ENCODE measurements around the gene INHBE. TPM values are rescaled to one million over a fixed set of nuclear protein-coding genes. Genes with fewer than 3 reads are reported as not detected.
A peak's percentile ranks its signal among the peaks of the same experiment; 100 is the strongest.
"Not testable (repeated sequence)": the region's sequence is repeated elsewhere in the genome, so short reads cannot be mapped to it uniquely, and the experiment has no call there.

The INHBE gene
- total RNA-seq, 1 experiment from 2014 or later = 5.0 TPM

DNA sequence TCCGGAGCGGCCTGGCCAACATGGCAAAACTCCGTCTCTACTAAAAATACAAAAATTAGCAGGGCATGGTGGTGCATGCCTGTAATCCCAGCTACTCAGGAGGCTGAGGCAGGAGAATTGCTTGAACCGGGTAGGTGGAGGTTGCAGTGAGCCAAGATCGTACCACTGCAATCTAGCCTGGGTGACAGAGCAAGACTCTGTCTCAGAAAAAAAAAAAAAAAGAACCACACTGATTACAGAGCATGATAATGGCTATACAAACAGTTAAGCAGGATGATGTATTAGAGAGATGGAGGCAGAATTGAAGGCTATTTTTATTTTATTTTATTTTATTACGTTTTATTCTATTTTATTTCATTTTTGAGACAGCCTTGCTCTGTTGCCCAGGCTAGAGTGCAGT lies 10.8 kb upstream of the INHBE start:
- H3K4me1 Mint-ChIP-seq; ATAC-seq; H3K4me3 Mint-ChIP-seq; H3K27me3 Mint-ChIP-seq (ENCODE audit: low read depth); H3K36me3 Mint-ChIP-seq; DNase-seq (ENCODE audit: low spot score); H3K27ac Mint-ChIP-seq: not testable (repeated sequence)
- peaks cover 15% of the 10 kb centered on the region for H3K9me3 Mint-ChIP-seq
- ChIA-PET CTCF (interaction anchor here (0.8 to 1.3 kb wide), 3 partner anchors 9 to 14 kb away, joined by 3 to 5 read pairs (median 4); no protein-coding TSS in a partner anchor), POLR2A (interaction anchor here (0.8 kb wide), 1 partner anchor 11 kb away, joined by 4 read pairs; the partner anchor contains the start of gene INHBE)

DNA sequence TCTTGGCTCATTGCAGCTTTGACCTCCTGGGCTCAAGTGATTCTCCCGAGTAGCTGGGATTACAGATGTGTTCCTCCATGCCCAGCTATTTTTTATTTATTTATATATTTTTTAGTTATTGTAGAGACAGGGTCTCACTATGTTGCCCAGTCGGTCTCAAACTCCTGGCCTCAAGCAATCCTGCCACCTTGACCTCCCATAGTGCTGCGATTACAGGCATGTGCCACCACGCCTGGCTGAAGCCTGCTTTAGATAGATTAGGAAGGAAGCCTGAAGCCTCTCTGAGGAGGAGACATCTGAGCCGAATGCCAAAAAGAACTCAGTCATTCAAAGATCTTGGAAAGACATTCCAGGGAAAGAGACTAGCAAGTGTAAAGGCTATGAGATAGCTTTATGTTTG lies 10.4 kb upstream of the INHBE start:
- ChIA-PET POLR2A (interaction anchor here (0.8 kb wide), 1 partner anchor 10 kb away, joined by 4 read pairs; the partner anchor contains the start of gene INHBE), CTCF (interaction anchor here (0.8 to 1.4 kb wide), 5 partner anchors 8 to 137 kb away, joined by 3 to 5 read pairs (median 3); no protein-coding TSS in a partner anchor)
- TF ChIP-seq CTCF (IDR thresholded peaks at IDR 0.05) (no peak), TCF7 (CRISPR knock-in tag; IDR thresholded peaks at IDR 0.05; ENCODE audit: low read depth) (no peak), SP1 (CRISPR knock-in tag; conservative IDR thresholded peaks at IDR 0.05) (no peak), ZNF121 (CRISPR knock-in tag; IDR thresholded peaks at IDR 0.05) (peak; percentile 50)
- peaks cover 9% of the 10 kb centered on the region for H3K27me3 Mint-ChIP-seq (ENCODE audit: low read depth)
- H3K9me3 Mint-ChIP-seq = peaks cover 15% of the 10 kb centered on the region
- no peak overlapping the region for H3K27ac Mint-ChIP-seq
- DNase-seq (ENCODE audit: low spot score) = no peak
- no peaks in the 10 kb centered on the region for H3K4me1 Mint-ChIP-seq
- H3K36me3 Mint-ChIP-seq = peaks cover 10% of the 10 kb centered on the region
- ATAC-seq = no peak
- no peak overlapping the region for H3K4me3 Mint-ChIP-seq

GRCh38 chr12:57446292-57446960 lies 8.7 kb upstream of the INHBE start:
- Mint-ChIP-seq H3K4me1 (no peaks in the 10 kb centered on the region), H3K27me3 (ENCODE audit: low read depth) (peaks cover 4% of the 10 kb centered on the region; the same call in 1 of the 2 replicates), H3K36me3 (peaks cover 6% of the 10 kb centered on the region), H3K4me3 (no peak overlapping the region), H3K9me3 (peaks cover 10% of the 10 kb centered on the region), H3K27ac (no peak overlapping the region)
- ChIA-PET CTCF (interaction anchor here (1.1 to 1.4 kb wide), 3 partner anchors 9 to 13 kb away, joined by 4 to 5 read pairs (median 4); partner anchors contain the start of genes GLI1 and INHBE), POLR2A (no interaction called here)
- no peak for ATAC-seq
- no peak for DNase-seq (ENCODE audit: low spot score)
- no peak for TF ChIP-seq ZBTB43 (CRISPR knock-in tag; IDR thresholded peaks at IDR 0.05)

GRCh38 chr12:57448669-57449068 lies 6.4 kb upstream of the INHBE start:
- no peak overlapping the region for H3K4me3 Mint-ChIP-seq
- ChIA-PET CTCF (interaction anchor here (9.4 kb wide), 1 partner anchor 142 kb away, joined by 245 read pairs; no protein-coding TSS in a partner anchor), POLR2A (interaction anchor here (0.7 kb wide), 1 partner anchor 140 kb away, joined by 7 read pairs; no protein-coding TSS in a partner anchor)
- H3K27ac Mint-ChIP-seq = no peak overlapping the region
- ATAC-seq (no peak), DNase-seq (ENCODE audit: low spot score) (no peak)
- no peaks in the 10 kb centered on the region for H3K36me3 Mint-ChIP-seq
- peaks cover 12% of the 10 kb centered on the region for H3K4me1 Mint-ChIP-seq
- H3K27me3 Mint-ChIP-seq (ENCODE audit: low read depth) = no peaks in the 10 kb centered on the region
- H3K9me3 Mint-ChIP-seq = peaks cover 3% of the 10 kb centered on the region
- TF ChIP-seq, protein P1, sequence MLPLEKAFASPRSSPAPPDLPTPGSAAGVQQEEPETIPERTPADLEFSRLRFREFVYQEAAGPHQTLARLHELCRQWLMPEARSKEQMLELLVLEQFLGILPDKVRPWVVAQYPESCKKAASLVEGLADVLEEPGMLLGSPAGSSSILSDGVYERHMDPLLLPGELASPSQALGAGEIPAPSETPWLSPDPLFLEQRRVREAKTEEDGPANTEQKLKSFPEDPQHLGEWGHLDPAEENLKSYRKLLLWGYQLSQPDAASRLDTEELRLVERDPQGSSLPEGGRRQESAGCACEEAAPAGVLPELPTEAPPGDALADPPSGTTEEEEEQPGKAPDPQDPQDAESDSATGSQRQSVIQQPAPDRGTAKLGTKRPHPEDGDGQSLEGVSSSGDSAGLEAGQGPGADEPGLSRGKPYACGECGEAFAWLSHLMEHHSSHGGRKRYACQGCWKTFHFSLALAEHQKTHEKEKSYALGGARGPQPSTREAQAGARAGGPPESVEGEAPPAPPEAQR (CRISPR knock-in tag; IDR thresholded peaks at IDR 0.05) = no peak
- TF ChIP-seq ELF4 (CRISPR knock-in tag; IDR thresholded peaks at IDR 0.05; ENCODE audit: low read depth) = no peak

DNA sequence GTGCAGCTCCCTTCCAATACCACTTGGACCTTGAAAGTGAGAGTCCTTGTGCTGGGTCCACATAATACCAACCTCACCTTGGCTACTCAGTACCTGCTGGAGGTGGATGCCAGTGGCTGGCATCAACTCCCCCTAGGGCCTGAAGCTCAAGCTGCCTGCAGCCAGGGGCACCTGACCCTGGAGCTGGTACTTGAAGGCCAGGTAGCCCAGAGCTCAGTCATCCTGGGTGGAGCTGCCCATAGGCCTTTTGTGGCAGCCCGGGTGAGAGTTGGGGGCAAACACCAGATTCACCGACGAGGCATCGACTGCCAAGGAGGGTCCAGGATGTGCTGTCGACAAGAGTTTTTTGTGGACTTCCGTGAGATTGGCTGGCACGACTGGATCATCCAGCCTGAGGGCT lies 5.7 kb upstream of the INHBE start:
- CTCF ChIA-PET = interaction anchor here (9.4 kb wide), 1 partner anchor 142 kb away, joined by 245 read pairs; no protein-coding TSS in a partner anchor
- POLR2A ChIA-PET = no interaction called here
- TF ChIP-seq ZBTB43 (CRISPR knock-in tag; IDR thresholded peaks at IDR 0.05) = no peak
- TF ChIP-seq ZNF263 (CRISPR knock-in tag; IDR thresholded peaks at IDR 0.05; ENCODE audit: low read depth) = no peak
- TF ChIP-seq PRRX2 (CRISPR knock-in tag; IDR thresholded peaks at IDR 0.05) = no peak
- no peak for TF ChIP-seq USF1 (CRISPR knock-in tag; IDR thresholded peaks at IDR 0.05)
- no peak for TF ChIP-seq ZNF121 (CRISPR knock-in tag; IDR thresholded peaks at IDR 0.05)
- TF ChIP-seq ETV6 (CRISPR knock-in tag; IDR thresholded peaks at IDR 0.05) = no peak
- TF ChIP-seq, protein P2, sequence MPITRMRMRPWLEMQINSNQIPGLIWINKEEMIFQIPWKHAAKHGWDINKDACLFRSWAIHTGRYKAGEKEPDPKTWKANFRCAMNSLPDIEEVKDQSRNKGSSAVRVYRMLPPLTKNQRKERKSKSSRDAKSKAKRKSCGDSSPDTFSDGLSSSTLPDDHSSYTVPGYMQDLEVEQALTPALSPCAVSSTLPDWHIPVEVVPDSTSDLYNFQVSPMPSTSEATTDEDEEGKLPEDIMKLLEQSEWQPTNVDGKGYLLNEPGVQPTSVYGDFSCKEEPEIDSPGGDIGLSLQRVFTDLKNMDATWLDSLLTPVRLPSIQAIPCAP (CRISPR knock-in tag; IDR thresholded peaks at IDR 0.05) = no peak
- TF ChIP-seq STAT6 (CRISPR knock-in tag; conservative IDR thresholded peaks at IDR 0.05; ENCODE audit: low read depth) = no peak

More for the DNA sequence above, 5.7 kb upstream of the INHBE start:
- H3K27me3 Mint-ChIP-seq (ENCODE audit: low read depth) = no peaks in the 10 kb centered on the region
- peaks cover 3% of the 10 kb centered on the region for H3K9me3 Mint-ChIP-seq
- H3K4me1 Mint-ChIP-seq = peaks cover 12% of the 10 kb centered on the region
- no peak for ATAC-seq
- no peaks in the 10 kb centered on the region for H3K36me3 Mint-ChIP-seq
- no peak for DNase-seq (ENCODE audit: low spot score)
- H3K4me3 Mint-ChIP-seq = no peak overlapping the region
- H3K27ac Mint-ChIP-seq = no peak overlapping the region
